Measurements from ENCODE around the gene ASB10. TPM values are rescaled to one million over a fixed set of nuclear protein-coding genes. Genes with fewer than 3 reads are reported as not detected.

Gene ASB10
- total and polyA plus RNA-seq, 2 of the 13 experiments (the other 11 are each of a cell fraction or from before 2014, with no cell fraction given): not detected

DNA sequence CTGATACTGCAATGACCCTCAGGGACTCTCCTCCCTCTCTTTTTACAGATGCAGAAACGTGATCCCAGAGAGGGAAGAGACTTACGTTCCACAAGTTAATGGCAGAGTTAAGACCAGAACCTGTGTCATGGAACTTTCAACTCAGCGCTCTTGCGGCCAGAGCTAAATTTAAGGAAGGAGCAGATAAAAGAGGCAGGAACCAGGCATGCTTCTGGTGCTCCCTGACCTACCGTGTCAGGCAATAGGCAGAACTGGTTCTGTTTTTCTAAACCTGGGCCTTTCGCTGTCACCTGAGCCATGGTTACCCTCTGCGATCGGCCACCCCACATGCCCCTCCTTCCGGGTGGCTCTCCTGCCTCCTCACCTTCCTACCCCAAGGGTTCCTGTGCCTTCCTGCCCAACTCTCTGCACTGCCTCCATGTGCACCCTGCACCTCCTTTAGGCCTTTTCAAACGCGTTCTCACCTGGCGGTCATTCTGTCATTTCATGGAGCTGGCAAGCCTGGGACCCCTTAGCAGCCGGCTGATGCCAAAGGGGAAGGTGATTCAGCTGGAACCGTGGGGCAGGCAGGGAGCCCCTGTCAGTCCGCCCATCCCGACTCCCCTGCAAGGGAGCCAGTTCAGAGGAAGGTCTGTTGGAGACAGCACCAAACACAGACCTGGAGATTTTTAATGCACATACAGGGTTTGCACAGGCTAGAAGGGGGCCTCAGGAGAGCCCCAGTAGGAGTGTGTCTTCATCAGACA, 11.8 kb downstream of the ASB10 start:
- no peak overlapping the region for H3K9ac ChIP-seq (ENCODE audit: insufficient read depth, low read depth, low read length)
- in situ Hi-C loops (cut with HindIII; ENCODE audit: extremely low pct_ligation_motif_present, low pct_unique_long_range_greater_than_20kb) (no loop called here), intact Hi-C loops (cut with micrococcal nuclease; ENCODE audit: unreplicated experiment) (loop anchor here (10.0 kb wide), 1 partner anchor 130 kb away; no protein-coding TSS in a partner anchor)
- no peak for FAIRE-seq
- H3K79me2 ChIP-seq (ENCODE audit: insufficient read depth, low read length): no peaks in the 10 kb centered on the region
- CTCF ChIA-PET (ENCODE audit: low intra/inter-chr PET ratio, low total read pairs): interaction anchor here (1.0 kb wide), 1 partner anchor 51 kb away, joined by 3 read pairs; no protein-coding TSS in a partner anchor
- POLR2A ChIA-PET: no interaction called here
- BruUV-seq (replicated peaks): no TSS peak
- no peak overlapping the region for H3K4me2 ChIP-seq (ENCODE audit: low read depth, low read length)
- no peaks in the 10 kb centered on the region for H4K20me1 ChIP-seq (ENCODE audit: insufficient read depth, low read length)
- no peaks in the 10 kb centered on the region for H3K9me3 ChIP-seq (ENCODE audit: low read length)
- DNase-seq (ENCODE audit: low spot score): no peak
- peaks cover 0 to 43% of the 10 kb centered on the region in 2 experiments; a peak in 3 of 5 replicates for H3K27me3 ChIP-seq (ENCODE audit: control insufficient read depth in 1 of 2, insufficient read depth in 2 of 2, low read length in 2 of 2)
- TF ChIP-seq, protein P1, sequence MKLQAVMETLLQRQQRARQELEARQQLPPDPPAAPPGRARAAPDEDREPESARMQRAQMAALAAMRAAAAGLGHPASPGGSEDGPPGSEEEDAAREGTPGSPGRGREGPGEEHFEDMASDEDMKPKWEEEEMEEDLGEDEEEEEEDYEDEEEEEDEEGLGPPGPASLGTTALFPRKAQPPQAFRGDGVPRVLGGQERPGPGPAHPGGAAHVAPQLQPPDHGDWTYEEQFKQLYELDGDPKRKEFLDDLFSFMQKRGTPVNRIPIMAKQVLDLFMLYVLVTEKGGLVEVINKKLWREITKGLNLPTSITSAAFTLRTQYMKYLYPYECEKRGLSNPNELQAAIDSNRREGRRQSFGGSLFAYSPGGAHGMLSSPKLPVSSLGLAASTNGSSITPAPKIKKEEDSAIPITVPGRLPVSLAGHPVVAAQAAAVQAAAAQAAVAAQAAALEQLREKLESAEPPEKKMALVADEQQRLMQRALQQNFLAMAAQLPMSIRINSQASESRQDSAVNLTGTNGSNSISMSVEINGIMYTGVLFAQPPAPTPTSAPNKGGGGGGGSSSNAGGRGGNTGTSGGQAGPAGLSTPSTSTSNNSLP (IDR thresholded peaks at IDR 0.05; ENCODE audit: low read depth, low read length): no peak
- TF ChIP-seq ZNF776 (CRISPR knock-in tag; IDR thresholded peaks at IDR 0.05) (no peak), ZNF614 (CRISPR knock-in tag; IDR thresholded peaks at IDR 0.05; ENCODE audit: borderline replicate concordance) (no peak)
- TF ChIP-seq, protein P2, sequence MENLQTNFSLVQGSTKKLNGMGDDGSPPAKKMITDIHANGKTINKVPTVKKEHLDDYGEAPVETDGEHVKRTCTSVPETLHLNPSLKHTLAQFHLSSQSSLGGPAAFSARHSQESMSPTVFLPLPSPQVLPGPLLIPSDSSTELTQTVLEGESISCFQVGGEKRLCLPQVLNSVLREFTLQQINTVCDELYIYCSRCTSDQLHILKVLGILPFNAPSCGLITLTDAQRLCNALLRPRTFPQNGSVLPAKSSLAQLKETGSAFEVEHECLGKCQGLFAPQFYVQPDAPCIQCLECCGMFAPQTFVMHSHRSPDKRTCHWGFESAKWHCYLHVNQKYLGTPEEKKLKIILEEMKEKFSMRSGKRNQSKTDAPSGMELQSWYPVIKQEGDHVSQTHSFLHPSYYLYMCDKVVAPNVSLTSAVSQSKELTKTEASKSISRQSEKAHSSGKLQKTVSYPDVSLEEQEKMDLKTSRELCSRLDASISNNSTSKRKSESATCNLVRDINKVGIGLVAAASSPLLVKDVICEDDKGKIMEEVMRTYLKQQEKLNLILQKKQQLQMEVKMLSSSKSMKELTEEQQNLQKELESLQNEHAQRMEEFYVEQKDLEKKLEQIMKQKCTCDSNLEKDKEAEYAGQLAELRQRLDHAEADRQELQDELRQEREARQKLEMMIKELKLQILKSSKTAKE (CRISPR knock-in tag; IDR thresholded peaks at IDR 0.05; ENCODE audit: borderline replicate concordance): no peak
- no peak for ATAC-seq
- no peak overlapping the region for H3K4me3 ChIP-seq (replicated peaks in 1 of 3; ENCODE audit: insufficient read depth in 1 of 3, low read depth in 2 of 3, low read length in 3 of 3)
- H2AFZ ChIP-seq (ENCODE audit: low read length): no peak overlapping the region
- H3K4me1 ChIP-seq (ENCODE audit: insufficient read depth, low read length): no peaks in the 10 kb centered on the region
- WGBS (ENCODE audit: low lambda C conversion rate): 62% methylated on average over 14 of the region's 16 CpGs
- no peaks in the 10 kb centered on the region for H3K36me3 ChIP-seq (replicated peaks in 1 of 2; ENCODE audit: control insufficient read depth in 1 of 2, insufficient read depth in 2 of 2, low read length in 2 of 2)
- H3K27ac ChIP-seq (ENCODE audit: extremely low read length, insufficient read depth, low read length): no peak overlapping the region
